GM21576 (cell line): ENCODE data around the gene MMEL1.
"Not testable (repeated sequence)": the region's sequence is repeated elsewhere in the genome, so short reads cannot be mapped to it uniquely, and the experiment has no call there.

Source experiments
- ATAC-seq: cut with Tn5 transposase; IDR thresholded peaks from one replicate; pipeline ENCODE4 v1.9.1; 2021; ENCODE audit warnings: mild to moderate bottlenecking, moderate library complexity; ENCODE audit not compliant: unreplicated experiment

The MMEL1 gene

GRCh38 chr1:2580691-2581090 is 52.1 kb downstream of the MMEL1 start:
- ATAC-seq: no peak

- no peak for ATAC-seq
These were observed 54.1 kb downstream of the MMEL1 start for GRCh38 chr1:2578758-2579118.

GRCh38 chr1:2577565-2578075 is 55.2 kb downstream of the MMEL1 start:
- peak; percentile 36 for ATAC-seq

- no peak for ATAC-seq
These were observed 56.8 kb downstream of the MMEL1 start for GRCh38 chr1:2575801-2576663.

- ATAC-seq: no peak
These were observed 58.5 kb downstream of the MMEL1 start for GRCh38 chr1:2574350-2574749.

GRCh38 chr1:2573250-2573920 is 59.4 kb downstream of the MMEL1 start:
- no peak for ATAC-seq

- no peak for ATAC-seq
These were observed 61.5 kb downstream of the MMEL1 start for GRCh38 chr1:2571348-2571747.

GRCh38 chr1:2570332-2570731 is 62.5 kb downstream of the MMEL1 start:
- ATAC-seq: no peak

- ATAC-seq: not testable (repeated sequence)
These were observed 63.1 kb downstream of the MMEL1 start for GRCh38 chr1:2569703-2570102.

- ATAC-seq: no peak
These were observed 63.8 kb downstream of the MMEL1 start for GRCh38 chr1:2569060-2569459.

- ATAC-seq: not testable (repeated sequence)
These were observed 64.5 kb downstream of the MMEL1 start for GRCh38 chr1:2568187-2568816.

GRCh38 chr1:2567083-2567679 is 65.6 kb downstream of the MMEL1 start:
- ATAC-seq: no peak

GRCh38 chr1:2566101-2567045 is 66.4 kb downstream of the MMEL1 start:
- no peak for ATAC-seq

- no peak for ATAC-seq
These were observed 67.9 kb downstream of the MMEL1 start for GRCh38 chr1:2564815-2565374.

- no peak for ATAC-seq
These were observed 68.6 kb downstream of the MMEL1 start for GRCh38 chr1:2564006-2564814.

- no peak for ATAC-seq
These were observed 69.6 kb downstream of the MMEL1 start for GRCh38 chr1:2563205-2563604.

GRCh38 chr1:2561898-2562895 is 70.6 kb downstream of the MMEL1 start:
- ATAC-seq: no peak

GRCh38 chr1:2561446-2561845 is 71.4 kb downstream of the MMEL1 start:
- no peak for ATAC-seq
